ENCODE measurements around the gene FA2H.
"Not testable (repeated sequence)": the region's sequence is repeated elsewhere in the genome, so short reads cannot be mapped to it uniquely, and the experiment has no call there.

The FA2H gene

DNA sequence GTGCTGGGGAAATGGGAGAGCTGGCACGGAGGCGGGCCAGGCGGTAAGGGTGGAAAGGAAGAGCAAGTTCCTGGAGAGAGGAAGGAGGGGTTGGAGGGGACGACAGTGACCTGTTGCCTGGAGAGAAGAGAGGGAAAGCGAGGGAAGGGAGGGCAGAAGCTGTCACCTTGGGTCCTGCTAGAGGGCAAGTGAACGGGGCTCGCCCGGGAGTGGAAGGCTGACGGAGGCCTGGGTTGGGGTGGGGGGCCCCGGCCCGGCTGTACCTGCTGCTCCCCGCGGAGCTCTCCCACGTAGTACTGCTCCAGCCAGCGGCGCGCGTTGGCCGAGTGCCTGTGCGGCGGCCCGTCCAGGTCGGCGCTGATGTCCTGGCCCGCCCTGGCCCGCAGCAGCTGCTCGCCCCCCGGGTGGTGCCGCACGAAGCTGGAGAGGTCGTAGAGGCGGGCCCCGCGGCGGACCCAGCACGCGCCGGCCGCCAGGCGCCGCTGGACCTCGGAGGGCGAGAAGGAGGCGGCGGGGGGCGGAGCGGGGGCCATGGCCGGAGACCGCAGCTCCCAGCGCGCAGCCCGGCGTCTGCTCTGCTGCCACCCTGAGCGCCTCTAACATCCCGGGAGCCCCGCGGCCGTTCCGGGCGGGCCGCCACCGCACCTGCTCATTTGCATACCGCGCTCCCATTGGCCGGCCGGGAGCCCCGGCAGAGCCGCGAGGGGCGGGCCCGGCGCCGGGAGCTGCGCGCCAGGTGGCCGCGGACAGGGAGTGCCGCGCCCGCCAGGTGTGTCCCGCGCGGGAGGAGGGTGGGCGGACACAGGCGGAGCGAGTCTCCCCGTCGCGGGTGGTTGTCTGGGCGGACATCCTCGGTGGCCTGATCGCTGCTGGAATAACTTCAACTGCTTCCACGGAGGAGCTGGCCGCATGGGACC, at the start of gene FA2H:
FA2H (minus strand) TSS at position 598 of the 917 bp plus-strand sequence; CDS start at position 533, 65 bp downstream.
- DNase-seq = peak; percentile 55

DNA sequence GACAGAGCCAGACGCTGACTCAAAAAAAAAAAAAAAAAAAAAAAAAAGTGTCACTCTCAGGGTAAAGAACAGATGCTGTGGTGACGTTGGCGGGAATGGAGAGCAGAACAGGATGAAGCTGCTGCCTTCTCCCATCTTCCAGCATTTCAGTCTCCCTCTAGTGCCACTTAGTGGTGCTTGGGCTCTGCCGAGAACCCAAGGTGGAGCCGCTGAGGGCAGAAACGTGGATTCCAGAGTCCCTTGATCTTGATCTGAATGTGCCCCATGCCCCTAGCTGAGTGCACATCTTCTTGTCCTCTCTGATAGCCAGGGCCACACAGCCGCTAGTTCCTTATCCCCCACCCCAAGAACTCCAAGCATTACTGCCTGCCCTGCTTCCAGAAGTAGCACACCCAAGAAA, 43.2 kb upstream of the FA2H start:
- no peak for DNase-seq

DNA sequence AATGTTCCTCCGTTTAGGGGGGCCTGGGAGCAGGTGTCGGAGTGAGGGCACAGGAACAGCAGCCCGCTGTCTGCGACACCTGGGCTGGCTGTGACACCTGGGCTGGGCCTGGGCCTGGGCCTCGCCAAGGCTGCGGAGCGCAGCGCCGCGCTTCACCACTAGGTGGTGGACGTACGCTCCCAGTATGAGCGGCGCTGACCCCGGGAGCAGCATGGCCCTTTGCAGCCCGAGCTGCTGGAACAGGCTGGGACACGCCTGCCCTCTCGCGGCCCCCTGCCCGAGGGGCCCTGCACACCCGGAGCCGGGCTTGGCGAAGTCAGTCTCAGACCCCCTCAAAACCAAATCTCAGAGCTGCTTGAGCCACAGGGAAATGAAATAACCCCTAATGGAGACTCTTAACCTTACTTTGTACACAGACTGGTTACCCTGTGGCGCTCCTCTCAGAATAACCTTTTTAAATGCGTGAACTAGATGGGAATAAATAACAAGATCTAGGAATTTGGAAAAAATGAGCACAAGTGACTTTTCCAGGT, 38.6 kb upstream of the FA2H start:
- peak; percentile 73 for DNase-seq

- DNase-seq = no peak
Measured at GRCh38 chr16:74811911-74812310, 37.3 kb upstream of the FA2H start.

DNA sequence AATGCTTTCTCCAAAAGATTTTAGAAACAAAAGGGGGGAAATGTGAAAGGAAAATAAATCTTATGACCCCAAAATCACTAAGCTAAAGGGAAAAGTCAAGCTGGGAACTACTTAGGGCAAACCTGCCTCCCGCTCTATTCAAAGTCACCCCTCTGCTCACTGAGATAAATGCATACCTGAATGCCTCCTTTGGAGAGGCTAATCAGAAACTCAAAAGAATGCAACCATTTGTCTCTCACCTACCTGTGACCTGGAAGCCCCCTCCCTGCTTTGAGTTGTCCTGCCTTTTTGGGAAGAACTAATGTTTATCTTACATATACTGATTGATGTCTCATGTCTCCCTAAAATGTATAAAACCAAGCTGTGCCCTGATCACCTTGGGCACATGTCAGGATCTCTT, 36.6 kb upstream of the FA2H start:
- not testable (repeated sequence) for DNase-seq

DNA sequence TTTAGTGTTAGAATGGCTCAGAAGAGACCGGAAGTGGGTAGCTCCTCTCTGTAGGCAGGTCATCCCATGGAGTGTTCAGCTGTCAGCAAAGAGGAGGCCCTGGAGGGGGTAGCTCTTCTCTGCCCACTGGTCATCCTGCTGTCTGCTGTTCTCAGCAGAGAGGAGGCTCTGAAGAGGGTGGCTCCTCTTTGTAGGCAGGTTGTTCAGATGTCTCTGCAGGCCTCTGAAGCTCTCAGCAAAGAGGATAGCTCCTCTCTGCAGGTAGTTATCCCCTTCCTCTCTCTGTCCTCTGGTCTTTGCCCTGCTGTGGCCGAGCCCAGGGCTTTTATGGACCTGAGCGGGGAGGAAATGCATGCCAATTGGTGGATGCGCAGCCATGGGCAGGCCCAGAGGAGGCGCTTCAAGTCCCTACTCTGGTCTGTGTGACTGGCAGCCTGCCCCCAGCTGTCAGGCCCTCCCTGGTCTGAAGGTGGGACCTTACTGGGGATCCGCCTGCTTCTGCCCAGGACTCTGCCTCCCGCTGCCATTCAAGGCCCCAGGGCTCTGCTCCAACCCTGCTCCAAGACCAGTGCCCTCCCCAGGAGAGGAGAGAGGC, 32.5 kb upstream of the FA2H start:
- DNase-seq = no peak

DNA sequence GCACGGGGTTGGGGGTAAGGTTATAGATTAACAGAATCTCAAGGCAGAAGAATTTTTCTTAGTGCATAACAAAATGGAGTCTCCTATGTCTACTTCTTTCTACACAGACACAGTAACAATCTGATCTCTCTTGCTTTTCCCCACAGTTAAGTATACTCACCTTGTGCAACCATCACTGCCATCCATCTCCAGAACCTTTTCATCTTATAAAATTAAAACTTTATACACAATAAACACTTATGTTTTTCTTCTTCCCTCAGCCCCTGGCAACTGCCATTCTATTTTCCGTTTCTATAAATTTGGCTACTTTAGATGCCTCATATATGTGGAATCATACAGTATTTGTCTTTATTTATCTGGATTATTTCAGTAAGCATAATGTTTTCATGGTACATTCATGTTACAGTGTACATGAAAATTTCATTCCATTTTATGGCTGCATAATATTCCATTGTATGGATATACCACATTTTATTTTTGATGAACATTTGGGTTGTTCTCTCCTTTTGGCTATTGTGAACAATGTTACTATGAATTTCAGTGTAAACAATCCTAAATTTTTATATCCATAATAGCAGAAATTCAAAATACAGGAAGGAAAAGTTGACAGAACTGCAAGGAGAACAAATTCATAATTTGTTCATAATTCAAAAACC, 25.7 kb upstream of the FA2H start:
- DNase-seq = no peak

DNA sequence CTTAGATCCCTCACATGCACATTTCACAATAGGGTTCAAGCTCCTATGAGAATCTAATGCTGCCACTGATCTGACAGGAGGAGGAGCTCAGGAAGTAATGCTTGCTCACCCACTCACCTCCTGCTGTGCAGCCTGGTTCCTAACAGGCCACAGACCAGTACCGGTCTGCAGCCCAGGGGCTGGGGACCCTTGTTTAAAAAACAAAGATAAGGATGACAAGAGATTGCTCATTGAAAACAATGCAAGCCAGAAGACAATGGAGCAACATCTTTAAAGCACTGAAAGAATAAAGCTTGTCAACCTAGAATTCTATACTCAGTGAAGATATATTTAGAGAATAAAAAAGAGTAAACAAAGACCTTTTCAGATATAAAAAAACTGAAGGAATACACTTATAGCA, 22.8 kb upstream of the FA2H start:
- DNase-seq = no peak

GRCh38 chr16:74795104-74795503, 20.5 kb upstream of the FA2H start:
- no peak for DNase-seq

DNA sequence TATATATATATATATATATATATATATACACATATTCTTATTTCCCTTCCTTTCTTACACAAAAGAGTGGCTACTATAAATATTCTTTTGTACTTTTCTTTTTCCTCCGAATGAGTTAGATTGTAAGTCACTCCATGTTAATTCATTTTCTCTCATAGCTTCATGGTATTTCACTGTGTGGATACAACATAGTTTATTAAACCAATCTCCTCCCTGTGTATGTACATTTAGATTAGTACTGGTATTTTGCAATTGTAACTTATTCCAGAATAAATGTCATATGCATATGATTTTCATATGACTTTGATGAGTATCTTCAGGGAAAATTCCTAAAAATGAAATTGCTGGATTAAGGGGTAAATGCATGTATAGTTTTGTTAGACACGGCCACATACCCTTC, 20.0 kb upstream of the FA2H start:
- no peak for DNase-seq

DNA sequence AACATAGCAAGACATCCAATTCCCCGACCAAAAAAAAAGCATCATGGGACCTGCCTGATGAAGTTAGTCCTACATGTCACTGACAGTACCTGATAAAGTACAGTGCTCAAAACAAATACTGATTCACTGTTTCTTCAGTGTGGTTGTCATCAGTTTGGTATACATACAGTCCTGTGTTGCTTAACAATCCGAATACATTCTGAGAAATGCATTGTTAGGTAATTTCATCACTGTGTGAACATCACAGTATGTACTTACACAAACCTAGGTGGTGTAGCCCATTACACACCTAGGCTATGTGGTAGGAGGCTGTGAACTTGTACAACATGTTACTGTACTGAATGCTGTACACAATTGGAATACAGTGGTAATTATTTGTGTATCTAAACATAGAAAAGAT, 19.0 kb upstream of the FA2H start:
- DNase-seq = no peak

GRCh38 chr16:74792225-74792624, 17.6 kb upstream of the FA2H start:
- DNase-seq = no peak

DNA sequence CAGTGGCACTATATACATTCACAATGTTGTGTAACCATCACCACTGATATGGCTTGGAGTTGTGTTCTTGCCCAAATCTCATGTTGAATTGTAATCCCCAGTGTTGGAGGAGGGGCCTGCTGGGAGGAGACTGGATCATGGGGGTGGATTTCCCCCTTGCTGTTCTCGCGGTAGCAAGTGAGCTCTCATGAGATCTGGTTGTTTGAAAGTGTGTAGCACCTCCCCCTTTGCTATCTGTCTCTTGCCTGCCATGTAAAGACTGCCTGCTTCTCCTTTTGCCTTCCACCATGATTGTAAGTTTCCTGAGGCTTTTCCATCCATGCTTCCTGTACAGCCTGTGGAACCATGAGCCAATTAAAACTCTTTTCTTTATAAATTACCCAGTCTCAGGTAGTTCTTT, 17.1 kb upstream of the FA2H start:
- DNase-seq = not testable (repeated sequence)

DNA sequence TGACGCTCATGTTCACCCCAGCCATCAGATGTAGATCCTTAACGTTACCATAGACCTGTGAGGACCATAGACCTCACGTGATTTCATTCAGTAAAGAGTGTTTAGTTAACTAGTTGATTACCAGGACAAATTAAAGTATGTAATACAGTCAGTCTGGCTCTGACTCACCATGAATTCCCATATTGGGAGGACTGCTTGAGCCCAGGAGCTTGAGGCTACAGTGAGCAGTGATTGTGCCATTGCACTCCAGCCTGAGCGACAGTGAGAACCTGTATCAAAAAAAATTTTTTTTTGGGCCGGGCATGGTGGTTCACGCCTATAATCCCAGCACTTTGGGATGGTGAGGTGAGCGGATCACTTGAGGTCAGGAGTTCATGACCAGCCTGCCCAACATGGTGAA, 13.5 kb upstream of the FA2H start:
- DNase-seq = no peak

DNA sequence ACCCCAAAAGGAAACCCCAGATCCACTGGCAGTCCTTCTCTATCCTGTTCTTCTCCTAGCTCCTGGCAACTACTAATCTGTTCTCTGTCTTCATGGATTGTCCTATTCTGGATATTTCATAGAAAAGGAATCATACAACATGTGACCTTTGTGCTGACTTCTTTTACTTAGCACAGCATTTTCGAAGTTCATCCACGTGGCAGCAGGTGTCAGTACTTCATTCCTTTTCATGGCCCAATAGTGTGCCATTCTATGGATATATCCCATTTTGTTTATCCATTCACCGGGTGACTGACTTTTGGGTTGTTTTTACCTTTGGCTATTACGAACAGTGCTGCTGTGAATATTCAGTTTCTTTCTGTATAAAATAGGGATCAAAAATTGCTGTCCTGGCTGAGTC, 10.4 kb upstream of the FA2H start:
- DNase-seq = no peak

GRCh38 chr16:74778646-74779045, 4.0 kb upstream of the FA2H start:
- no peak for DNase-seq

- DNase-seq = no peak
Measured at GRCh38 chr16:74776926-74777325, 2.3 kb upstream of the FA2H start.

DNA sequence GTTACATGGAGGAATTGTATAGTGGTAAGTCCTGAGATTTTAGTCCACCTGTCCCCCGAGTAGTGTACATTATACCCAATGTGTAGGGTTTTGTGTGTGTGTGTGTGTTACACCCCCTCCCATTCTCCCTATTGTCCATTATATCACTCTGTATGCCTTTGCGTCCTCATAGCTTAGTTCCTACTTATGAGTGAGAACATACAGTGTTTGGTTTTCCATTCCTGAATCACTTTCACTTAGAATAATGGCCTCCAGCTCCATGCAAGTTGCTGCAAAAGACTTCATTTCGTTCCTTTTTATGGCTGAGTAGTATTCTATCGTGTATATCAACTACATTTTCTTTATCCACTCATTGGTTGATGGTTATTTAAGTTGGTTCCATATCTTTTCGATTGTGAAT, 635 bp upstream of the FA2H start:
- no peak for DNase-seq

- DNase-seq = no peak
Measured at GRCh38 chr16:74773446-74774222, 986 bp downstream of the FA2H start.

GRCh38 chr16:74771656-74772315, 2.8 kb downstream of the FA2H start:
- no peak for DNase-seq

GRCh38 chr16:74770831-74771526, 3.6 kb downstream of the FA2H start:
- DNase-seq = no peak

Measured in NCI-H1105 (cell line).